ENCODE data around the gene IQCF2.

The IQCF2 gene

DNA sequence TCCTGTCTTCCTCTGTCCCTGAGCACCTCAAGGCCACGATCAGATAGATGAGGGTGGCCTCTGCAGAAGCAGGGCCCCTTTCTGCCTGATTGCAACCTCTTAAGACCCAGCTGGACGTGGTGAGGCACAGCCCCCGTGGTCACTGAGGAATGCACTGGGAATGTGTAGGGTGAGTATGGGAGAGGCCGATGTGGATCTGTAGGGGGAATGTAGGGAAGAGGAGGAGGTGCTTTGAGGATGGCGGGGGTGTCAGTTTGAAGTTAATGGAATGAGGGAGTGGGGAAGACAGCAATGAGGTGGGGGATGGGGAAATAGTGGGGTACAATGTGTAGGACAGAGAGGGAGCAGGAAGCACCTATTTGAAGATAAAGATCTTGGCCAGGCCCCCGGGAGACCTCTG, 14.8 kb downstream of the IQCF2 start:
- TF ChIP-seq CTCF (IDR thresholded peaks at IDR 0.05) = no peak
- intact Hi-C loops (cut with DNase I; ENCODE audit: low total_unique reads) = no loop called here
- no peaks in the 10 kb centered on the region for H3K27me3 ChIP-seq
- H3K36me3 ChIP-seq = no peaks in the 10 kb centered on the region
- no peaks in the 10 kb centered on the region for H3K4me1 ChIP-seq
- H3K4me3 ChIP-seq = no peak overlapping the region
- no peak overlapping the region for H3K27ac ChIP-seq
- no peaks in the 10 kb centered on the region for H3K9me3 ChIP-seq
- DNase-seq = no peak

DNA sequence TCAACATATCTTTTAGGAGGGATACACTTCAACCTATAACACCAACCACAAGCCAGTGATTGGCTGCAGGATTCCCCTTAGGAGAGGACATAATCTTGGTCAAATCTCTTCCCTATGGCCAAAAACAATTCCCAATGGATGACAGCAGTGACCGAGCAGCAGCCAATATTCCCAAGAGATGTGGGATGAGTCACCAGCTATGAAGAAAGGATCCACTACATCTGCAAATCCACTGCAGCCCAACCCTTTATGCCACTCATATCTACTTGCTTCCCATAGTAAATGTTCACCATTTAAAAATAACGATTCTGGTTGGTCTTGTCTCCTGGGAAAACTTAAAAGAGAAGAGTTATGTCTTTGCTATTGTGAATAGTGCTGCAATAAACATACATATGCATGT, 18.5 kb downstream of the IQCF2 start:
- Histone ChIP-seq H3K4me3 (no peak overlapping the region), H3K4me1 (no peaks in the 10 kb centered on the region), H3K27ac (no peak overlapping the region), H3K9me3 (no peaks in the 10 kb centered on the region), H3K27me3 (no peaks in the 10 kb centered on the region), H3K36me3 (no peaks in the 10 kb centered on the region)
- intact Hi-C loops (cut with DNase I; ENCODE audit: low total_unique reads) = no loop called here
- no peak for TF ChIP-seq CTCF (IDR thresholded peaks at IDR 0.05)
- DNase-seq = no peak

DNA sequence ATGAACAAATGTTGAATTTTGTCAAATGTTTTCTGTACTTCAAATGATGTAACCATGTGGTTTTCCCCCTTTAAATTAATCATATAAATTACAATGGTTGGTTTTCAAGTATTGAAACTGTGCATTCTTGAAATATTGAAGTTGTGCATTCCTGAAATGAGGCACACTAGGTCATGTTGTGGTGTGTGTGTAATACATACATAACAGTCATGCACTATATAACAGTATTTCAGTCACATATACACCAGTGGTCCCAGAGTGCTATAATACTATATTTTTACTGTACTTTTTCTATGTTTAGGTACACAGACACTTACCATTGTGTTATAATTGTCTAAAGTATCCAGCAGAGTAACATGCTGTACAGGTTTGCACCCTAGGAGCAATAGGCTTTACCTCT, 25.0 kb downstream of the IQCF2 start:
- H3K27me3 ChIP-seq = peaks cover 0 to 6% of the 10 kb centered on the region in 2 donors
- no peak for DNase-seq
- TF ChIP-seq CTCF (IDR thresholded peaks at IDR 0.05) = no peak
- H3K36me3 ChIP-seq = no peaks in the 10 kb centered on the region
- H3K4me1 ChIP-seq = no peaks in the 10 kb centered on the region
- no peak overlapping the region for H3K4me3 ChIP-seq
- intact Hi-C loops (cut with DNase I; ENCODE audit: low total_unique reads) = no loop called here
- no peak overlapping the region for H3K27ac ChIP-seq
- H3K9me3 ChIP-seq = no peaks in the 10 kb centered on the region

- Histone ChIP-seq H3K4me1 (no peaks in the 10 kb centered on the region), H3K36me3 (no peaks in the 10 kb centered on the region), H3K4me3 (no peak overlapping the region), H3K27me3 (peaks cover 0 to 6% of the 10 kb centered on the region in 2 donors), H3K27ac (no peak overlapping the region), H3K9me3 (no peaks in the 10 kb centered on the region)
- intact Hi-C loops (cut with DNase I; ENCODE audit: low total_unique reads) = no loop called here
- TF ChIP-seq CTCF (IDR thresholded peaks at IDR 0.05) = no peak
- no peak for DNase-seq
Measured at GRCh38 chr3:51887620-51888019, 26.2 kb downstream of the IQCF2 start.

GRCh38 chr3:51888463-51889105, 27.2 kb downstream of the IQCF2 start:
- Histone ChIP-seq H3K4me1 (no peaks in the 10 kb centered on the region), H3K9me3 (no peaks in the 10 kb centered on the region), H3K27ac (no peak overlapping the region), H3K27me3 (peaks cover 0 to 6% of the 10 kb centered on the region in 2 donors), H3K36me3 (no peaks in the 10 kb centered on the region), H3K4me3 (no peak overlapping the region)
- no peak for DNase-seq
- intact Hi-C loops (cut with DNase I; ENCODE audit: low total_unique reads) = no loop called here
- no peak for TF ChIP-seq CTCF (IDR thresholded peaks at IDR 0.05)

All from tibial artery (tissue), 4 donors.